Neural cell (in vitro differentiated cells): Measurements from ENCODE around the gene SPPL3. TPM values are rescaled to one million over a fixed set of nuclear protein-coding genes. Genes with fewer than 3 reads are reported as not detected.

Source experiments
- H2AFZ ChIP-seq: fragments of 200-600, 300-800 bp; sonication (generic), shearing (Covaris generic); 2 replicates; pipeline ENCODE4 v1.6.0; 2014; ENCODE audit warnings: low read depth, mild to moderate bottlenecking, antibody characterized with exemption, low read length, moderate library complexity
- H3F3A ChIP-seq: fragments of 200-600 bp; shearing (Covaris generic); 2 replicates; pipeline ENCODE4 v1.6.1; 2016; ENCODE audit warnings: mild to moderate bottlenecking, moderate library complexity, mixed read lengths, antibody characterized with exemption, low read length; ENCODE audit not compliant: insufficient read depth, poor library complexity, severe bottlenecking
- H3K27ac ChIP-seq: fragments of 200-600, 300-800 bp; sonication (generic), shearing (Covaris generic); 2 replicates; pipeline ENCODE4 v1.5.1; 2014; ENCODE audit warnings: mild to moderate bottlenecking, low read length, moderate library complexity
- H3K27me3 ChIP-seq: fragments of 300-800, 200-600 bp; sonication (generic), shearing (Covaris generic); 2 replicates; pipeline ENCODE4 v1.6.0; 2014; ENCODE audit warnings: mild to moderate bottlenecking, low read depth, low read length, moderate library complexity; ENCODE audit not compliant: insufficient read depth
- H3K36me3 ChIP-seq: fragments of 300-800, 200-600 bp; sonication (generic), shearing (Covaris generic); 2 replicates; pipeline ENCODE4 v1.5.1; 2014; ENCODE audit warnings: mild to moderate bottlenecking, antibody characterized with exemption, low read length, moderate library complexity; ENCODE audit not compliant: insufficient read depth
- H3K4me2 ChIP-seq: fragments of 300-800, 200-600 bp; sonication (generic), shearing (Covaris generic); 2 replicates; pipeline ENCODE4 v1.6.0; 2014; ENCODE audit warnings: mild to moderate bottlenecking, low read length
- H3K4me3 ChIP-seq: fragments of 300-800, 200-600 bp; sonication (generic), shearing (Covaris generic); 2 replicates; pipeline ENCODE4 v1.5.1; 2014; ENCODE audit warnings: mild to moderate bottlenecking, low read length, moderate library complexity
- H3K79me2 ChIP-seq: fragments of 200-600 bp; shearing (Covaris generic); replicated peaks from 2 replicates; pipeline ENCODE4 v1.6.0; 2014; ENCODE audit warnings: mild to moderate bottlenecking, low read length, moderate library complexity; ENCODE audit not compliant: insufficient read depth
- H3K9ac ChIP-seq: fragments of 300-800, 200-600 bp; sonication (generic), shearing (Covaris generic); 2 replicates; pipeline ENCODE4 v1.6.1; 2016; ENCODE audit warnings: mild to moderate bottlenecking, low read length, mixed read lengths
- H3K9me2 ChIP-seq: fragments of 200-600 bp; shearing (Covaris generic); 2 replicates; pipeline ENCODE4 v1.6.1; 2016; ENCODE audit warnings: mild to moderate bottlenecking, low read length, mixed read lengths; ENCODE audit not compliant: insufficient read depth
- H3K9me3 ChIP-seq: fragments of 200-600, 300-800 bp; sonication (generic), shearing (Covaris generic); 2 replicates; pipeline ENCODE4 v1.6.1; 2016; ENCODE audit warnings: mild to moderate bottlenecking, mixed run types, low read length, moderate library complexity, mixed read lengths
- H4K20me1 ChIP-seq: fragments of 200-600 bp; shearing (Covaris generic); 2 replicates; pipeline ENCODE4 v1.6.1; 2016; ENCODE audit warnings: mild to moderate bottlenecking, mixed run types; ENCODE audit not compliant: insufficient read depth
- CTCF ChIP-seq: fragments of 450-650 bp; IDR thresholded peaks from 2 replicates; pipeline ENCODE4 v1.5.1; 2014; ENCODE audit warnings: antibody characterized with exemption, mild to moderate bottlenecking, moderate library complexity; ENCODE audit not compliant: poor library complexity, severe bottlenecking
- EP300 ChIP-seq: fragments of 450-650 bp; conservative IDR thresholded peaks from 2 replicates; pipeline ENCODE4 v1.6.1; 2014; ENCODE audit warnings: antibody characterized with exemption, mild to moderate bottlenecking, moderate library complexity; ENCODE audit not compliant: poor library complexity, severe bottlenecking
- EZH2 ChIP-seq: fragments of 200-600, 300-800 bp; shearing (Covaris generic), sonication (generic); IDR thresholded peaks from 2 replicates; pipeline ENCODE4 v1.6.1; 2014; ENCODE audit warnings: antibody characterized with exemption, low read length, borderline replicate concordance, mild to moderate bottlenecking; ENCODE audit not compliant: insufficient read depth, poor library complexity, severe bottlenecking
- MXI1 ChIP-seq: fragments of 450-650 bp; conservative IDR thresholded peaks from 2 replicates; pipeline ENCODE4 v1.6.1; 2014; ENCODE audit warnings: antibody characterized with exemption, mild to moderate bottlenecking; ENCODE audit not compliant: poor library complexity, severe bottlenecking
- POLR2AphosphoS5 ChIP-seq: IDR thresholded peaks from 2 replicates; pipeline ENCODE4 v1.6.1; 2012
- RAD21 ChIP-seq: fragments of 450-650 bp; conservative IDR thresholded peaks from 2 replicates; pipeline ENCODE4 v1.6.1; 2014; ENCODE audit warnings: antibody characterized with exemption, mild to moderate bottlenecking, moderate library complexity
- REST ChIP-seq: IDR thresholded peaks from 2 replicates; pipeline ENCODE4 v1.6.1; 2012; ENCODE audit warnings: borderline replicate concordance
- SMC3 ChIP-seq: fragments of 450-650 bp; conservative IDR thresholded peaks from 2 replicates; pipeline ENCODE4 v1.6.1; 2014; ENCODE audit warnings: antibody characterized with exemption, mild to moderate bottlenecking, moderate library complexity; ENCODE audit not compliant: poor library complexity
- TAF1 ChIP-seq: IDR thresholded peaks from 2 replicates; pipeline ENCODE4 v1.6.1; 2012; ENCODE audit warnings: low read depth
- polyA plus RNA-seq: library from polyadenylated mRNA; depleted of rRNA; stranded (reverse); fragments of >200 nt; gene quantifications from 2 replicates; pipeline ENCODE4 v1.2.3, GENCODE V29; 2014

Gene SPPL3
- polyA plus RNA-seq, 1 donor from 2014 or later: 21.3 TPM

GRCh38 chr12:120754792-120755191, 149.4 kb downstream of the SPPL3 start:
- Histone ChIP-seq H3K4me3 (no peak overlapping the region), H3K27me3 (no peaks in the 10 kb centered on the region), H3K79me2 (no peaks in the 10 kb centered on the region), H3K4me2 (no peak overlapping the region), H2AFZ (no peak overlapping the region), H3K27ac (no peak overlapping the region), H3K36me3 (no peaks in the 10 kb centered on the region), H3K9me3 (no peaks in the 10 kb centered on the region), H3K9me2 (no peaks in the 10 kb centered on the region), H3F3A (no peaks in the 10 kb centered on the region), H4K20me1 (no peaks in the 10 kb centered on the region), H3K9ac (no peak overlapping the region)
- TF ChIP-seq EP300 (no peak), TAF1 (no peak), SMC3 (no peak), RAD21 (no peak), EZH2 (no peak), MXI1 (no peak), POLR2AphosphoS5 (no peak), CTCF (no peak), REST (no peak)

- Histone ChIP-seq H3K79me2 (no peaks in the 10 kb centered on the region), H4K20me1 (no peaks in the 10 kb centered on the region), H3K36me3 (no peaks in the 10 kb centered on the region), H3K4me3 (no peak overlapping the region), H3K9me2 (no peaks in the 10 kb centered on the region), H3K27ac (no peak overlapping the region), H3F3A (no peaks in the 10 kb centered on the region), H3K9ac (no peak overlapping the region), H3K9me3 (no peaks in the 10 kb centered on the region), H3K4me2 (no peak overlapping the region), H3K27me3 (no peaks in the 10 kb centered on the region), H2AFZ (no peak overlapping the region)
- TF ChIP-seq RAD21 (no peak), REST (no peak), TAF1 (no peak), EP300 (no peak), EZH2 (no peak), POLR2AphosphoS5 (no peak), CTCF (no peak), MXI1 (no peak)
Measured at GRCh38 chr12:120751389-120751788, 152.8 kb downstream of the SPPL3 start.
